ENCODE data around the gene KIAA1210.

The KIAA1210 gene

DNA sequence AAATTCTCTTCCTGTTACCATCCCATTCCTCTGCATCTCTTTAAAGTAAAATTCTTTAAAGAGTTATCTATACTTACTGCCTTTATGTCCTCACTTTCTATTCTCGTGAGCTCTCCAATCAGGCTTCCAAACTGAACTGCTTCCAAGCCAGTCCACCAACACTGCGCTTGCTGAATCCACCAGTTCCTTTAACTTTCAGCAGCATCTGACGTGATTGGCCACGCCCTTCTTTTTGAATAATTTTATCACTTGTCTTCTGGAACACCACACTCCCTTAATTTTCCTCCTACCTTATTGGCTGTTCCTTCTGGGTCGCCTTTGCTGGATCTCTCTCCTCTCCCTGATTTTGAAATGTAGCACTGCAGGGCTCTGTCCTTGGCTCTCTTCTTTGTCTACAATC, at the start of gene KIAA1210:
Gene KIAA1210 (minus strand): TSS at position 163 of the 400 bp plus-strand sequence. CDS start 4,170 bp downstream, outside the sequence.
- no peak for DNase-seq

DNA sequence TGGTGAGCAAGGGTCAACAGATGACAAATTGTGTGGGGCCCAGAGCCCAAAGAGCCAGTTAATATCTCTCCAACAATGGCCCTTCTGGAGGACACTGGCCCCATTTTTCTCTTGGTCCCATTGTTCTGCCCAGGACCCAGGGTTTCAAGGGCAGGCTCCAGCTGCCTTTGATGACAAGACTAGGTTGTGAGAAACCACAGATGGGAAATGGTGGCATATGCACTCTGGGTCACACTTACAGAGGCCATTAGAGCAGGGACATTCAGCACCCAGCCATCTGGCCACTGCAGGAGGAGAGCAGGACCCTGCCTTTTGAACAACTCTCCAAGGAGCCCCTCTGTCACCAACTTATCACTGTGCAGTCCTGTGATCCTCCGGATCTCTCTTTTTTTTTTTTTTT, 49.7 kb upstream of the KIAA1210 start:
- peak in 1 of 14 donors; percentile 6 for DNase-seq

GRCh38 chrX:119174900-119175299, 47.3 kb upstream of the KIAA1210 start:
- no peak for DNase-seq

DNA sequence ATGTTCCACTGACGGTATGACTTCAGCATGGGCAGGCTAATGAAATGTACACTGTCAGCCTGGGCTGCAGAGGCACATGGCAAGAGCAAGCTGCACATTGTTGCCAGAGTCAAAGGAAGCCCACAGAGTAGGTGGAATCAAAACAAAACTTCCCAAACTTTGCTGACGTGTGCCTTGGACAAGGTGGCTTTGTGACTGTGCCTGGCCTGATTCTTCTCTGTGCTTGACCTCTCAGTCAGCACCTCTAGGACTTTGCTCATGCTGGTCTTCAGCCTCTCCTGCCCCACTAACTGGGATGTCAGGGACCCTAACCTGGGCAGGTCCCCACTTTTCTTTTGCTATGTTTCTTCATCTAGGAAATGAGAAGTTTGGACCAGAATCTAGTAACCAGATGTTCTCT, 40.5 kb upstream of the KIAA1210 start:
- no peak for DNase-seq

- no peak for DNase-seq
Measured at GRCh38 chrX:119158226-119158625, 30.6 kb upstream of the KIAA1210 start.

DNA sequence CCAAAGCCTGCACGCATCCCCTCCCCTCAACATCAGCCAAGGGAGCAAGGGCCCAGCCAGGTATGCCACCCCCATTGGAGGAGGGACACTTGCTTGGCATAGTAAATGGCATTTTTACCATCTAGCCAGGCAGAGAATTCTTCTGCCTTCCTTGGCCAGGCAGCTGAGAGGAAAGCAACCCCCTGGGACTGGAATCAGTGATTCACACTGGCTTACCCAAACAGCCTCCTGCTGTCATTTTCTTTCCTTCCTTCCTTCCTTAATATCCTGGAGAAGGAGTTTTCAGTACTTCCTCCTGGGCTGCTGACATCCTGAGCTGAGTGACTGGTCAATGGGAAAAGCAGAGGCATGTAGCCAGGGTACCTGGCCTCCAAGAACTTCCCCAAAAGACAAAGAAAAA, 28.6 kb upstream of the KIAA1210 start:
- no peak for DNase-seq

GRCh38 chrX:119155416-119156035, 27.9 kb upstream of the KIAA1210 start:
- DNase-seq: no peak

DNA sequence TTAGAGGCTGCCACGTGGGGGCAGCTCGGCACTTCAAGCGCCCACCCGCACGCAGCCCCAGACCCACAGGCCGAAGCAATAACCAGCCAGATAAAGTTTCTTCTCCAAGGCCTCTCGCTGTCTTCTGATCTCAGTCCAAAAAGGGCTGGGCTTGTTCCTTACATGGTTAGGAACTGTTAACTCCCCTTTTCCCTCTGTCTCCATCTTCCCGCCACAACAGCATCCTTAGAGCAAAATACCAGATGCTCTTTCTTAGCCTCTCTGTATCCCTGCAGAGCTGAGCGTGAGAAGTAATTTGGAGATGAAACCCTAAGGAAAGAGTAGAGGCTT, 23.4 kb upstream of the KIAA1210 start:
- DNase-seq: no peak

DNA sequence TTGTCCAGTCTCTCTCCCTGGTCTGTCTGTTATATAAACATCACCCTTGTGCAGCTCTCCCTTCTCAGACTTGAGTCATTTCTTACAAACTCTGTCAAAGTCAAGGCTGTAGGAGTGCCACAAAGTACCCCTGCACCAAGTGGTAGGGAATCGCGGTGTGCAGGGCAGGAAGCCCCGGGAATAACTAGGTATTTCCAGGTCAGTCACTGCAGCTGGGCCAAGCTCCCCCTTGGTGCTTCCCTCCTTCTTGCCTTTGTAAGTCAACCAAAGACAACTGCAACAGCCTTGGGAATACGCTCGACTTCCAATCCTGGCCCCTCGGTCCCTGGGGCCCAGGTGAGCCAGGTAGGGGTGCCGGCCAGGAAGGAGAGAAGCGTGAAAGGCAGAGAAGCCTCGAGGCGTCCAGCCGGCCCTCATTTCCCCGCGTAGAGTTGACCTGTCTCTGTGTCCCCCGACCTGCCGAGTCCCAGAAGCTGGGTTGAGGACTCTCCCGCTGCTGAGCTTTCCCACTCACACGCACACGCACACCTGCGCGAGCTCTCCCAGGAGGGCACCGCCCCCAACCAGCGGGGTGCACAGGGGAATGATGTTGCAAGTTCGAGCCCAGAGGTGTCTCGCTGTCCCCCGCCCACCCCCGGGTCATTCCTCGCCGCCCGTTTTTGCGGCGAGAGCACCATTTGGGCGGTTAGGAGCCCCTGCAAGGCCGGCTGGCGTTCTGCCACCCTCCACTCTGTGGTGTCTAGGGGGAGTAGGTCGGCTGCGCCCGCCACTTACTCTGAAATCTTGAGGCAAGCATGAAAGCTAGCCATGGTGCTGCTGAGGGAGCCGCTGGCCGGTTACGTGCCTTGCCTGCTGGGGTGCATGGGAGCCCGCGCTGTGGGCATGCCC, 22.8 kb upstream of the KIAA1210 start:
- DNase-seq: peak in 1 of 14 donors; percentile 0

DNA sequence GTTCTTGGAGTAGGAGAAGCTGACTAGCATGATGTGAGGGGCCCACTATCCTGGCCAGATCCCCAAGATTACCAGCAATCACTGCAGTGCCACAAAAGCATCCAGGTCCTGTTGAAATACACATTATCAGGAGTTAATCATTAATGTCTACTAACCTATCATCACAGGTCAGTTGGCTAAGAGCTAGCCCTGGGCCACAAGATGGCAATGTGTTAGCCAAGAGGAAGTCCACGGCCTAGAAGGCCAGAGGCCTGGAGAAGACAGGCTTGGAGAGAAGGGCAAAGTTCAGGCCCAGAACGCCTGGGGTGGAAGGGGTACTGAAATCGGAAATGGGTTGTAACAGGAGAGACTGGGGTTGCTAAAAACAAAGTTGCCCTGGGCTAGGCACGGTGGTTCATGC, 19.9 kb upstream of the KIAA1210 start:
- DNase-seq: no peak

- peak in 1 of 14 donors; percentile 0 for DNase-seq
Measured at GRCh38 chrX:119145241-119145653, 17.6 kb upstream of the KIAA1210 start.

DNA sequence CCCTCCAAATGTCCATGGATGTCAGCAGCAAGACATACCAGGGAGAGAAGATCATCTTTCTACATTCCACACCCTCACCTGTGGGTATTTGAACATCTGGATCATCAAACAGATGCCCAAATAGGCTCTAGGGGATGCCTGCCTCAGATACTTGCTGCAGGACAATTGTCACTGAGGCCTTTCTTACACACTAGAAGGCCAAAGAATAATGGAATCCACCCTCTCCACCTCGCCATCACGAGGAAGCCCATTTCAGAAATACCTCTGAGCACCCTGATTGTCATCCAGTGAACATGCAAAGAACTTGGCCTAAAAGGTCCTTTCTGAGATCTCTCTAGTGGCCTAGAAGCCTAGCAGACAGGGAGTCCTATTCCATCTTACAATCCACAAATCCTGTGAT, 6.9 kb upstream of the KIAA1210 start:
- DNase-seq: no peak

- DNase-seq: no peak
Measured at GRCh38 chrX:119132961-119133360, 5.3 kb upstream of the KIAA1210 start.

- no peak for DNase-seq
Measured at GRCh38 chrX:119132316-119132715, 4.7 kb upstream of the KIAA1210 start.

GRCh38 chrX:119130911-119131310, 3.3 kb upstream of the KIAA1210 start:
- no peak for DNase-seq

- no peak for DNase-seq
Measured at GRCh38 chrX:119121341-119121740, 6.3 kb downstream of the KIAA1210 start.

GRCh38 chrX:119118780-119119395, 8.7 kb downstream of the KIAA1210 start:
- peak in 2 of 14 donors; percentile 0 for DNase-seq

DNA sequence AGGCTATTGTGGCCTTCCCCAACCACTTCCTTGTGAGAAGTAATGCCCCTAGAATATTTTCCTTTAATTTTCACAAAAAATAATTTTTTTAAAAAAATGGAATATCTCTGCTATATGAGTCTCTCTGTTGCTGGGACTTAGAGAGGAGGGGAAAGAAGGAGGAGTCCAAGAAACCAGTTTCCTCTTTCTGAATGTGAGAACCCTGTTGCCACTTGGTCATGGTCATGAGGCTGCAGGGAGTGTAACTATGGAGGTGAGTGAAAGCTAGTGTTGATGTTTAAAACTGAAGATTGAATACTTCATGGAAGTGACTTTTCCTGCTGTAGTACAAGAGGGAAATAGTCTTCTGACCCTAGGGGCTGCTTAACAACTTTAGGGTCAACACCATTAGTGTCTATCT, 20.4 kb downstream of the KIAA1210 start:
- no peak for DNase-seq

- no peak for DNase-seq
Measured at GRCh38 chrX:119105826-119106225, 21.8 kb downstream of the KIAA1210 start.

- no peak for DNase-seq
Measured at GRCh38 chrX:119101168-119101567, 26.4 kb downstream of the KIAA1210 start.

- no peak for DNase-seq
Measured at GRCh38 chrX:119095936-119096335, 31.7 kb downstream of the KIAA1210 start.

DNA sequence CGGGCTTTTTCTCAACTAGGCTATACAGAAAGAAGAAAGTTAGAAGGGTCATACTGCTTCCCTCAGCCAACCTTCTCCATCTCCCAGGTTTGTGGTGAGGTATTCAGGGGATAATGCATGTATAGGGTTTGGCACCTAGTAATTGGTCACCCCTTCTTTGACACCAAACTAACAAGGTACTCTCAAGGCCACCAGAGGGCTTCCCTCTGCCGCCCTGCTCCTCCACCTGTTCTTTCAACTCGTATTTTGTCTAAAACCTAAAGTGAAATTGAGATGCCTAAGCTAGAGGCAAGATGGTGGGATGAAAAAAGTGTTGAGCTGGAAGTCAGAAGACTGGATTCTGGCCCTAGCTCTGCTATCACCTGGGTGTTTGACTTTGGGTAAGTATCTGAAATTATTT, 32.8 kb downstream of the KIAA1210 start:
- no peak for DNase-seq

DNA sequence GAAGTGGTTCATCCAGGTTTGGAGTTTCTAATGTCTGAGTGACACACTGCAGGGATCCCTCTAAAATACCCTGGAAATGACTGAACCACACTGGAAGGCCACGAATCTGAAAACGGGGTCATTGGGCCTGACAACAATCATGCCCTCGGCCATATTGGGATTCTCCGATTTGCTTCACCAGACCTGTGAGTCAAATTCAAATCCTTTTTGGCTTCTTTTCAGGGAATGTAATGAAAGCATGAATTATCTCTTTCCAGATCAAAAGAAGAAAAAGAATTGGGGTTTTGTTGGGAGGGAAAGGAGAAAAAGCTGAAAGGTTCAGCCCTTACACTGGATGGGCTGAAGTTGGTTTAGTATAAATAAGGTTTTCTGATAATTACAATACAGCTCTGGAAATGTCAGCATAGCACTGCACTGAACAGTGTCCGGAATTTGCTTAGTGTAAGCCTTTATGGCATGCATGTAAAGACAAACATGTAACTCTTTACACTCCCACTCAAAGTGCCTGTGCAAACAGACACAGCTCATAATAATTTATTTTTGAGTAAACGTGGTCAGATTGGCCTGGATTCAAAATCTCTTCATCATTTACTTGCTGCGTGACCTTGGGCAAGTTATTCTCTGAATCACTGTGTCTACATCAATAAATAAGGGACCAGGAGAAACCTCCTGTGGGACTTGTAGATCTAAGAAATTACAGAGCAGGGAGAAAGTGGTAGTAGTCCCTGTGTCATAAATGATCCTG, 33.4 kb downstream of the KIAA1210 start:
- no peak for DNase-seq

Measured in C1 segment of cervical spinal cord (tissue), 14 donors.